GM20000 (cell line): ENCODE results near the gene PFN2.
A peak's percentile ranks its signal among the peaks of the same experiment; 100 is the strongest.

Experiments used
- DNase-seq: peaks from one replicate; pipeline ENCODE4 v3.0.0; 2012; ENCODE audit warnings: low spot score
- TF ChIP-seq, protein P1 (sequence below): IDR thresholded peaks from 2 replicates; pipeline ENCODE4 v1.5.1; 2012; ENCODE audit warnings: mild to moderate bottlenecking, control low read depth; ENCODE audit errors: extremely low read depth, missing control alignments

PFN2 gene

DNA sequence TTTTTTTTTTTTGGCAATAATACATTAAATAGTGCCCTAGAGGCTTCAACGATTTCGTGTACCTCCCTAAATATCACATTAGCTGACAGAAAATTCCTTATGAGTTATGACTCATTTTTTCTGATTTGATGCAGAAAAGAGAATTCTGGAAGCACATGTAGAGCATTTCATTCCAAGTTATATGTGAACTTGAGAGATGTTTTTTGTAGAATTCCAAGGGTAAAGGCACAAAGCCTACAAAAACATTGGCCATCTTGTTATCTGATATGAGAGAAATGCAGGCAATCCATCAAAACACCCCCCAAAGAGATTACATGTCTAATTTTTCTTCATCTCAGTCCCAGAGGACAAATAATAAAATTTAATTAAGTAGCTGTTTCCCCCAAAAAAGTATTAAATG, 6.7 kb upstream of the PFN2 start:
- DNase-seq, result no peak
- TF ChIP-seq, protein P1, sequence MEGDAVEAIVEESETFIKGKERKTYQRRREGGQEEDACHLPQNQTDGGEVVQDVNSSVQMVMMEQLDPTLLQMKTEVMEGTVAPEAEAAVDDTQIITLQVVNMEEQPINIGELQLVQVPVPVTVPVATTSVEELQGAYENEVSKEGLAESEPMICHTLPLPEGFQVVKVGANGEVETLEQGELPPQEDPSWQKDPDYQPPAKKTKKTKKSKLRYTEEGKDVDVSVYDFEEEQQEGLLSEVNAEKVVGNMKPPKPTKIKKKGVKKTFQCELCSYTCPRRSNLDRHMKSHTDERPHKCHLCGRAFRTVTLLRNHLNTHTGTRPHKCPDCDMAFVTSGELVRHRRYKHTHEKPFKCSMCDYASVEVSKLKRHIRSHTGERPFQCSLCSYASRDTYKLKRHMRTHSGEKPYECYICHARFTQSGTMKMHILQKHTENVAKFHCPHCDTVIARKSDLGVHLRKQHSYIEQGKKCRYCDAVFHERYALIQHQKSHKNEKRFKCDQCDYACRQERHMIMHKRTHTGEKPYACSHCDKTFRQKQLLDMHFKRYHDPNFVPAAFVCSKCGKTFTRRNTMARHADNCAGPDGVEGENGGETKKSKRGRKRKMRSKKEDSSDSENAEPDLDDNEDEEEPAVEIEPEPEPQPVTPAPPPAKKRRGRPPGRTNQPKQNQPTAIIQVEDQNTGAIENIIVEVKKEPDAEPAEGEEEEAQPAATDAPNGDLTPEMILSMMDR, result no peak

DNA sequence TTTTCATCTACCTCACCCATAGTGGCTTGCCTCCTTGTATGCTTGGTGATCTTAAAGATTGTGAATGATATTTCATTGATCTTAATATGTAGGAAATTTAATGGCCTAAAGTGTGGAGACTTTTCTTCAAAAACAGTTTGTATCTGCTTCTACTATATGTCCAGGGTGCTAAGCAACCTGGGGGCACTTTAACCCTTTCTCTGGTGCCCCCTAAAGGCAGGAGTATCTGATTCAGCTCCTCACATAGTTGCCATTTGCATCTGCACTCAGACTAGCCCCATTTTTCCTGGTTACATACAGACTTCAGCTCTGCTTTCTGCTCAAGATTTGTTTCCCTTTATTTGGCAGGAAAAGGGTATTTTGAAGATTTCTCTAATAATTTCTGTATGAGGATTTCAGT, 5.2 kb upstream of the PFN2 start:
- TF ChIP-seq, protein P1, result peak; percentile 8
- DNase-seq, result peak; percentile 43

DNA sequence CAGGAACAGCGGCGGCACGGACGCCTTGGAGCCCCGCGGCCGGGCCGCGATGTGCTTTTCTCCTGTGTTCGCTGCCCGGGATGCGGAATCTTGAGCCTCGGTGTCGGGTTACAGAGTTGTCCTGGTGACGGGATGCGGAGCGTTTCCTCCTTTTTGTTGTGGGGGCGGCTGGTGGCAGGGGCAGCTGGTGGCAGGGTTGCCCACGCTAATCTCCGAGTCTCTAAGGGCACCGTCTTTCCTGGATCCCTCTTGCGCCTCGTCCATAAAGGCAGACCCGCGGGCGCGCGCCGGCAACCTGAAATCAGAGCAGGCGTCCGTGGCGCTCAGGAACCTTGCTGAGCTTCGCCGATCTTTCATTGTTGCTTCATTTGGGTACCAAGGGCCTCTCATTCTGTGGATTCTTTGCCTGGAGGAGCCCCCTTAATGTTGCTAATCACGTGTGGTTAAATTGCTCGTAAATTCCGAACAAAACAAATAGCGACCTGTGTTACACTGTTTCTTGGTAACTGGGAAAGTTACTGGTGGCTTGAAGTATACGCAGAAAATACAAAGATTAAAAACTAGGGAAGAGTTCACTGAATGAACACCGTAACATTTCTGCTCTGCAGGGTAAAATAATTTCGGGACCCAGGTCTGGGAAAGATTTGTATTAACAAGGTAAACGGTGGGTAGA, 844 bp upstream of the PFN2 start:
- peak; percentile 47 for DNase-seq
- TF ChIP-seq, protein P1, result no peak

DNA sequence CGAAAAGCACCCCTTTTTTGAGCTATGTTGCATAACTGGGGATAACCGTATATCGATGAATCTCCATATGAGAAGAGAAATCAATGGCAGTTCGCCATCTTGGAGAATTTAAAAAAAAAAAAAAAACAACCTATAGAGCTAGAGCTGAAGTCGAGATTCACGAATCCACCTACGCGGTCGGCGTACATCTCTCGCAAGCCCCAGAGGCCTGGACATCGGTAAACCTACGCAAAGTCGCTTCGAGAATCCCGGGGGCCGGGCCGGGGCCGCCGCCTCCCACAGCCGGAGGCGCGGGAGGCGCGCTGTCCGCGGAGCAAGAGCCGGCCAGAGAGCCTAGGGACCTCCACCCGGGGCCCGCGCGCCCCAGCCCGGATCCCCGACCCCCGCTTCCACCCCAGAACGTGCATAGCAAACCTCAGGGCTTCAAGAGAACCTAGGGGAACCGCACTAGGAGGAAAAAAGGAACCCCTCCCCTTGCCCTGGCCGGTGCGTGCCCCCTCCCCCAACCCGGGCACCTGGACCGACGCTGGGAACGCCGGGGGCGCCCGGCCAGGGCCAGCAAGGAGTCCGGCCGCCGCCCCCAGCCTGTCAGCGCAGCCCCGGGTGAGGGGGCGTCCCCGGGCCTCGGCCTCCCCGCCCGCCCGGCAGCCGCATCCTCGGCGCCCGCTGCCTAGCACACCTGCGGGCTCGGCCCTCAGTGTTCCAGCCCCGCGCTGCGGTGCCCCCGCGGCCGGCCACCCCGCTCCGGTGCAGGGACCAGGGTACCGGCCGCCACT, 567 bp downstream of the PFN2 start:
- DNase-seq, result peak; percentile 84
- TF ChIP-seq, protein P1, result no peak

DNA sequence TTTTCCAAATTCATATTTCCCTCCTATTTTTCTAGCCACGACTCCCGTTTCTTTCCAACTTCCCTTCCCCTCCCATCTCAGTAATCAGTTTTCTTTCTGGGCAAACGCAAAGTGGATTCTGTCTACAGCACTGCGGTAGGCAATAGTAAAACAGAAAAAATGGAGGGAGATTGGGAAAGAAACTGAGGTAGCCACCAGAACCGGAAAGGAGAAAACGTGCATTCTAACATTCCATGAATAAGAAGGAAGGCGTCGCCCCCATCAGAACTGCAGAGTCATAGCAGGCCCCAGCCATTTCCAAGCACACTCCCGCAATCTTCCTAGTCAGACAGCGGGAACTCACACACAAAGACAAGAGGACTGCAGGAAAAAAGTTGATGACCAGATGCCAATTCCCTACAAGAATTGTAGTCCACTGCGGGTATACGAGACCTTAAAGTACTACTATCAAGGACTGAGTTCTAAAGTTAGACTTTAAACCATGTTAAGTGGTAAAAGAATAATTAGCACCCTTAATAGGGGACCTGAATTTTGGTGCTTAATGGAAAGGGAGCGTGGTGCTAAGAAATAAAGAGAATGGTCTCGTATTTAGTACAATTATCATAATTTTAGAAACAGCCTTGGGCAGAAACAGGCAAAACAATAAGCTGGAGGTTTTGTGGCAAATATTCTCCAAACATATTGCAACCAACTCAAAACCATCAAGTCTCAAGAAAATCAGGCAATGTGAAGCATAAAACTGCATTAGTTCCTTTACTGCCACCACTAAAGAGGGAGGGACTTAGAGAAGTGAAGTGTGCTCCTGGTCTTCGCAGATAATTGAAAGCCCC, 1.4 kb downstream of the PFN2 start:
- DNase-seq, result no peak
- TF ChIP-seq, protein P1, result no peak

DNA sequence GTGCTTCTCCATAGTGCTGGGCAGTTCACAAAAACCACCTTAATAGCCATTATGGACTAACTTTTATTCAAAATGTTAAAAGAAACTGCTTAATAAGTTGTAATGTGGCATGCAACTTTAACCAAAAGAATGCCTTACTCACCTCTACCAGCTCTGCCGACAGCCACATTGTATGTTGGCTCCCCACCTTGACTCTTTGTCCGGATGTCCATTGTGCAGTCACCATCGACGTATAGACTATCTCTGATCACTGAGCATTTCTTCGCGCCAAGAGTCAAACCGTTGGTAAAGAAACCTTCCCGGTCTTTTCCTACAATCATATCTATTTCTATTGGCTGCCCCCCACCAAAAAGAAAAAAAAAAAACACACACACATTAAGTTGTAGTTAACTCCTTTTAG, 2.5 kb downstream of the PFN2 start:
- TF ChIP-seq, protein P1, result no peak
- DNase-seq, result no peak
